ENCODE data around the gene SHISA9. TPM values are rescaled to one million over a fixed set of nuclear protein-coding genes. Genes with fewer than 3 reads are reported as not detected.
"Not testable (repeated sequence)": the region's sequence is repeated elsewhere in the genome, so short reads cannot be mapped to it uniquely, and the experiment has no call there.

SHISA9 gene
- total RNA-seq, 4 donors from 2014 or later: 3.6 to 10.8 (median 4.6) TPM

DNA sequence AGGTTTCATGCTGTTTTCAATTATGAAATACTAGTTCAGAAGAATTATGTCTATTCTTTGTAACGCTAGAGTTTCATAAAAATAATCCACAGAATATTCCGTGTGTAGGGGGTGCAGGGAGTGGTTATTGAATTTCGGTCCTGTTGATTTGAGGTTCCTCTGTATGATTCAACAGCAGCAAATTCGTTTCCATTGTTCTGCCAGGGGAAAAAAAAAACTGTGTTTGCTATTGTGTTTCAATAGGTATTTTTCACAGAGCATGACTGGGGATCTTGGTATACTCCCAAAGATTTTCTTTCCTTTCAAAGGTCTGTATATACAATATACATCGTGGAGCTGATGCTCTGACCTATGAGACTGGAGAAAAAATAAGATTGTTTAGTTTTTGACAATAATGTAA, 15.8 kb downstream of the SHISA9 start:
- DNase-seq (ENCODE audit: extremely low spot score): no peak
- Histone ChIP-seq H3K27me3 (peaks cover 0 to 24% (median 0%) of the 10 kb centered on the region in 4 donors), H3K4me3 (no peak overlapping the region), H3K9me3 (no peaks in the 10 kb centered on the region), H3K36me3 (no peaks in the 10 kb centered on the region), H3K27ac (replicated peaks in 1 of 4) (no peak overlapping the region), H3K4me1 (no peaks in the 10 kb centered on the region)
- WGBS: 69% methylated on average over 5 of the region's 5 CpGs
- intact Hi-C loops (cut with DNase I): no loop called here
- TF ChIP-seq EP300 (IDR thresholded peaks at IDR 0.05): no peak
- TF ChIP-seq CTCF (IDR thresholded peaks at IDR 0.05): no peak
- no peak for TF ChIP-seq POLR2AphosphoS5 (IDR thresholded peaks at IDR 0.05)
- no peak for TF ChIP-seq POLR2A (IDR thresholded peaks at IDR 0.05; ENCODE audit: low read depth)

- no peak overlapping the region for H3K4me3 ChIP-seq
- H3K27me3 ChIP-seq: peaks cover 0 to 25% (median 0%) of the 10 kb centered on the region in 4 donors
- TF ChIP-seq POLR2AphosphoS5 (IDR thresholded peaks at IDR 0.05) (no peak), EP300 (IDR thresholded peaks at IDR 0.05) (no peak)
- 29% methylated on average over 1 of the region's 1 CpG for WGBS
- intact Hi-C loops (cut with DNase I): no loop called here
- no peaks in the 10 kb centered on the region for H3K4me1 ChIP-seq
- no peaks in the 10 kb centered on the region for H3K36me3 ChIP-seq
- no peak overlapping the region for H3K27ac ChIP-seq (replicated peaks in 1 of 4)
- no peak for DNase-seq (ENCODE audit: extremely low spot score)
- no peaks in the 10 kb centered on the region for H3K9me3 ChIP-seq
These were observed 16.3 kb downstream of the SHISA9 start for GRCh38 chr16:12917653-12918052.

DNA sequence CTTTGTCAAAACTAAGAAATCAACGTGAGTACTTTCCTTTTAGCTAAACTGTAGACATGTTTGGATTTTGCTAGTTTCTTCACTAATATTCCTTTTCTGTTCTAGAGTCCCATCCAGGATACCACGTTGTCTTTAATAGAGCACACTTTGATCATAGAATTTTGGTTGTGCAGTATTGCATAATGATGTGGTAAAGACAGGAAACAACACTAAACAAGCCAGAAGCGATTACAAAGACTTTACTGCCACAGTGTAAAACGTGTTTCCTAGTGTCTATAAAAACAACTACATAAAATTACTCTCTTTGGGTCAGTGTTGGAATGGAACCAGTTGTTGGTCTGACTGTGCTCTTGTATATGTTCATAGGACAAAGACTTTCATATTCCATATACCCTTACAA, 19.3 kb downstream of the SHISA9 start:
- Histone ChIP-seq H3K4me3 (no peak overlapping the region), H3K36me3 (no peaks in the 10 kb centered on the region), H3K27ac (replicated peaks in 1 of 4) (no peak overlapping the region), H3K4me1 (no peaks in the 10 kb centered on the region), H3K27me3 (peaks cover 0 to 20% (median 0%) of the 10 kb centered on the region in 4 donors), H3K9me3 (no peaks in the 10 kb centered on the region)
- 61% methylated on average over 4 of the region's 4 CpGs for WGBS
- intact Hi-C loops (cut with DNase I): no loop called here
- DNase-seq (ENCODE audit: extremely low spot score): no peak
- TF ChIP-seq CTCF (IDR thresholded peaks at IDR 0.05) (no peak), POLR2A (IDR thresholded peaks at IDR 0.05; ENCODE audit: low read depth) (no peak), EP300 (IDR thresholded peaks at IDR 0.05) (no peak), POLR2AphosphoS5 (IDR thresholded peaks at IDR 0.05) (no peak)

- H3K4me1 ChIP-seq; H3K36me3 ChIP-seq; DNase-seq (ENCODE audit: extremely low spot score); intact Hi-C loops (cut with DNase I); H3K4me3 ChIP-seq; H3K9me3 ChIP-seq; H3K27ac ChIP-seq (replicated peaks in 1 of 4): not testable (repeated sequence)
- WGBS: 92% methylated on average over 6 of the region's 6 CpGs
- peaks cover 0 to 16% (median 0%) of the 10 kb centered on the region in 4 donors for H3K27me3 ChIP-seq
These were observed 22.2 kb downstream of the SHISA9 start for GRCh38 chr16:12923640-12924039.

GRCh38 chr16:12925026-12925800, 23.8 kb downstream of the SHISA9 start:
- Histone ChIP-seq H3K4me1 (no peaks in the 10 kb centered on the region), H3K36me3 (no peaks in the 10 kb centered on the region), H3K27me3 (peaks cover 0 to 16% (median 0%) of the 10 kb centered on the region in 4 donors), H3K27ac (replicated peaks in 1 of 4) (no peak overlapping the region), H3K4me3 (no peak overlapping the region), H3K9me3 (no peaks in the 10 kb centered on the region)
- intact Hi-C loops (cut with DNase I): no loop called here
- WGBS: 61% methylated on average over 7 of the region's 7 CpGs
- no peak for TF ChIP-seq POLR2AphosphoS5 (IDR thresholded peaks at IDR 0.05)
- no peak for DNase-seq (ENCODE audit: extremely low spot score)

GRCh38 chr16:12927591-12927990, 26.2 kb downstream of the SHISA9 start:
- Histone ChIP-seq H3K36me3 (no peaks in the 10 kb centered on the region), H3K4me3 (no peak overlapping the region), H3K27ac (replicated peaks in 1 of 4) (no peak overlapping the region), H3K27me3 (peaks cover 0 to 12% (median 0%) of the 10 kb centered on the region in 4 donors), H3K9me3 (no peaks in the 10 kb centered on the region), H3K4me1 (no peaks in the 10 kb centered on the region)
- intact Hi-C loops (cut with DNase I): no loop called here
- DNase-seq (ENCODE audit: extremely low spot score): no peak
- TF ChIP-seq CTCF (IDR thresholded peaks at IDR 0.05): no peak
- no peak for TF ChIP-seq POLR2A (IDR thresholded peaks at IDR 0.05; ENCODE audit: low read depth)
- TF ChIP-seq EP300 (IDR thresholded peaks at IDR 0.05): no peak
- no peak for TF ChIP-seq POLR2AphosphoS5 (IDR thresholded peaks at IDR 0.05)
- WGBS: 87% methylated on average over 3 of the region's 3 CpGs

Data from esophagus muscularis mucosa (tissue), 4 donors.